Ectodermal cell (in vitro differentiated cells): ENCODE data around the gene ANXA6.

Experiments
- H3K27ac ChIP-seq: 2 replicates; pipeline ENCODE4 v1.7.0; 2013; ENCODE audit warnings: mild to moderate bottlenecking, low read depth, low read length; ENCODE audit not compliant: insufficient read depth, poor library complexity, severe bottlenecking
- H3K27me3 ChIP-seq: 2 replicates; pipeline ENCODE4 v1.7.0; 2013; ENCODE audit warnings: mild to moderate bottlenecking, low read length; ENCODE audit not compliant: insufficient read depth, control insufficient read depth, poor library complexity, severe bottlenecking
- H3K36me3 ChIP-seq: one replicate; pipeline ENCODE4 v1.7.0; 2013; ENCODE audit warnings: low read length; ENCODE audit not compliant: control insufficient read depth, insufficient read depth
- H3K4me1 ChIP-seq: one replicate; pipeline ENCODE4 v1.7.0; 2013; ENCODE audit warnings: low read length; ENCODE audit not compliant: control insufficient read depth, insufficient read depth
- H3K4me3 ChIP-seq: 2 replicates; pipeline ENCODE4 v1.7.0; 2013; ENCODE audit warnings: low read depth, low read length, control low read depth; ENCODE audit not compliant: insufficient read depth
- H3K9me3 ChIP-seq: 2 replicates; pipeline ENCODE4 v1.7.0; 2013; ENCODE audit warnings: mild to moderate bottlenecking, low read length, moderate library complexity; ENCODE audit not compliant: control insufficient read depth
- WGBS, 2 experiments: methylation state at CpG; one replicate each; pipeline ENCODE4 v1.1.7; 2013; ENCODE audit warnings: missing lambda C conversion rate in 2 of 2; 5-methylcytosine and 5-hydroxymethylcytosine counted together

The ANXA6 gene

DNA sequence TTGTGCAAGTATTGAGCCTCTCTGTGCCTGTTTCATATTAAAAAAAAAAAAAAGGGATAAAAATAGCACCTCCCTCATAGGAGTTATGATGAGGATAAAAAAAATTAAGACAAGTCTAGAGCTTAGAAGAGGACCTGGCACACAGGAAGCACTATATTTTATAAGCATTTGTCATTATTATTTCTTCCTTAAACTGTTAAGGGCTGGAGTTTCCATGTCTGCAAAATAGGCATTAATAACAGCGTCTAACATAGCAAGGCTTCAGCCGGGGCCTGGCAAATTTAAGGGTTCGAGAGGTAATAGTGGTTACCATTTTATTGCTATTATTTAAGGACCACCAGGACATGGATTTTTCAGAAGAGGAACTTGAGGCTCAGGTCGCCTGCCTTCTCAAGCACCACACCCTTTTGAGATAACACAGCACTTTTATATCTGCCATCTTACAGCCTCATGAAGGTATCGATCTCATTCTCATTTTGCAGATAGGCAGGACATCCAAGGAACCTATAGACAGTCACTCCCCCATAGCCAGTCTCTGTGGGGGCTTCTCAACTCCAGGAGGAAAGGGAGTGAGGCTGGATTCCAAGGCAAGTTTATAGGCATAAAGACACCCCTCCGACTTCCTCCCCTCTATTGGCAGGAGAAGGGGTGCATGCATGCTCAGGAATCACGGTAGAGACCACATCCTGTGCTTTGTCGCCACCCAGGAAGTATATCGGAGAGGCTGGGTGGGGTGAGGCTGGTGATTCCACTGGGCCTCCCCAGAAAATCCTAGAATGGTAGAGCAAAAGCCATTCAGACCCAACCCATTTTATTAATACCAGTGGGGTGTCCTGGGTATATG lies 2.4 kb downstream of the ANXA6 start:
- peaks cover 34% of the 10 kb centered on the region for H3K4me1 ChIP-seq
- 85 to 87% methylated on average over 9 of the region's 9 CpGs for WGBS, 2 experiments

DNA sequence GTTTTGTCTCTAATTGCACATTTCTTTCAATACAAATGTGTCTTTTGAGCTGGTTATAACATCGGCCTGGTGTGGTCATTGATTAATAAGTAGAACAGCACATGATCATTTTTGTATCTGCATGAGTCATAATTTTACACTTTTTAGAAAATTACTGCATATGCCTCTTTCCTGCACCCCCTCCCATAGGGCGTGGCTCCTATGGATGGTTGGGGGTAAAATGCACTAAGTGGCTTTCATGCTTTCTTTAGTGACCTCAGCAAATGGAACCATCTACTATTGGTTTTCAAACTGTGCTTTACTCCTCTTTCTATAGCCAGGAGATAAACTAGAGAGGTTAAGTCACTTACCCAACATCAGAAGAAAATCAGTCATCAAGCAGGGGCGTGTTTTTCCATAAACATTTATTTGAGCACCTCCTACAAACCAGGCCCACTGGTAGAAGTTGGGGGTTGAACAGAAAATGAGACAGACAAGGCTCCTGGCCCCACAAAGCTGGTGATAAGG lies 3.8 kb downstream of the ANXA6 start:
- Histone ChIP-seq H3K9me3 (no peaks in the 10 kb centered on the region), H3K36me3 (no peaks in the 10 kb centered on the region), H3K27me3 (peaks cover 7% of the 10 kb centered on the region), H3K4me1 (peaks cover 39% of the 10 kb centered on the region), H3K27ac (no peak overlapping the region), H3K4me3 (no peak overlapping the region)
- 90% methylated on average over 3 of the region's 3 CpGs; no CpG with 5 or more reads in 1 of the 2 experiments for WGBS, 2 experiments

More for the DNA sequence above, 2.4 kb downstream of the ANXA6 start:
- H3K4me3 ChIP-seq: no peak overlapping the region
- no peaks in the 10 kb centered on the region for H3K9me3 ChIP-seq
- H3K36me3 ChIP-seq: no peaks in the 10 kb centered on the region
- no peak overlapping the region for H3K27ac ChIP-seq
- peaks cover 7% of the 10 kb centered on the region for H3K27me3 ChIP-seq

DNA sequence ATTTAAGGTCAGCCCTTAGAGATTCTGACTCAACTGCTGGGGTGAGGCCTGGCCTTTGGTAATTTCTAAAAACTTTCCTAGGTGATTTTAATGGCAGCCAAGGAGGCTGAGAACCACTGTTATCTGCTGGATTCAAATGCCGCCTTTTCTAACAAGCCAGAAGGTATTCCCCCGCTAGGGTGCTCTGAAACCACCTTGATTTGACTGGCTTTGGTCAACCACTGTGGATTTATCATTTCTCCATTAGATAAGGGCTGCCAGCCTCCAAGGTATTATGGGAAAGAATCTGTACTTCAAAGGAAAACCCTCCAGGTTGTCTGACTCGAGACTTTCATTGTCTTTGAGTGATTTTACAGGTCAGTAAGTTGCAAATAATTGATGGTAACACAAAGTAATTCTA lies 4.3 kb downstream of the ANXA6 start:
- no peak overlapping the region for H3K27ac ChIP-seq
- H3K27me3 ChIP-seq: peaks cover 2% of the 10 kb centered on the region
- H3K36me3 ChIP-seq: no peaks in the 10 kb centered on the region
- 90 to 96% methylated on average over 2 to 3 of the region's 3 CpGs for whole genome bisulfite sequencing, 2 experiments
- no peak overlapping the region for H3K4me3 ChIP-seq
- no peaks in the 10 kb centered on the region for H3K9me3 ChIP-seq
- peaks cover 36% of the 10 kb centered on the region for H3K4me1 ChIP-seq

DNA sequence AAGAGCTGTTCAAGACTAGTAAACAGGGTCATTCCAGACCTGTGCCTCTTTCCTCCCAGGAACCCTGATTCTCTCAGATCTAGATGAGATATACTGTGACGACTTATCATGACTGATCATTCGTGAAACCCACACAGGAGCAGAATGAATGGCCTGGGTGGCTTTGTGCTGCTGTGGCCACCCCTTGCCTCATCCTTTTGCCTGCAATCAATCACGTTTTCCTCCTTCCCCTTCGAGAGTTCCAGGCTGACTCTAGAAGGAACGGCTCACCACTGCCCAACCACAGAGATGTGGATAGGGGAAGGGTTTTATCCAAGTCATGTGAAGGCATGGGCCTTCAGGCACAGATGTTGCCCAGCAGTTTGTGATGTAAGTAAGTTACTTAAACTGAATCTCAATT lies 5.8 kb downstream of the ANXA6 start:
- 83 to 97% methylated on average over 4 to 5 of the region's 5 CpGs for WGBS, 2 experiments
- Histone ChIP-seq H3K36me3 (no peaks in the 10 kb centered on the region), H3K27me3 (no peaks in the 10 kb centered on the region), H3K9me3 (no peaks in the 10 kb centered on the region), H3K4me3 (no peak overlapping the region), H3K4me1 (peaks cover 29% of the 10 kb centered on the region), H3K27ac (no peak overlapping the region)

DNA sequence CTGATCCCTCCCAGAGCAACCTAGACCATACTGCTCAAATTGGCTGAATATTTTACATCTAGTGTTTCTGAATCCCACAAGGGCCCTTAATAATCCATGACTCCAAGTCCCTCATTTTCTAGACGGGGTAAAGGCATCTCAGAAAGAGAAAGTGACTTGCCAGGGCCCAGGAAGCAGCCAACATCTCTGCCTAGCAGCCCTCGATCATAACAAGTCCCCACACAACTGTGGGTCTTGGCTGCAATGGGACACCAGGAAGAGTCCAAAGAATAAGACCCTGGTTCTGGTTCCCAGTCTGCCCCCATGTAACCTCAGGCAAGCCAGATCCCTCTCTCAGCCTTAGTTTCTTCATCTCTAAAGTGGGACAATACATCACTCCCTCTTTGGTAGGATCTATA lies 6.3 kb downstream of the ANXA6 start:
- H3K27me3 ChIP-seq: no peaks in the 10 kb centered on the region
- no peaks in the 10 kb centered on the region for H3K36me3 ChIP-seq
- no peak overlapping the region for H3K27ac ChIP-seq
- WGBS, 2 experiments: 85 to 87% methylated on average over 2 of the region's 2 CpGs
- H3K4me3 ChIP-seq: no peak overlapping the region
- H3K4me1 ChIP-seq: peaks cover 25% of the 10 kb centered on the region
- no peaks in the 10 kb centered on the region for H3K9me3 ChIP-seq

DNA sequence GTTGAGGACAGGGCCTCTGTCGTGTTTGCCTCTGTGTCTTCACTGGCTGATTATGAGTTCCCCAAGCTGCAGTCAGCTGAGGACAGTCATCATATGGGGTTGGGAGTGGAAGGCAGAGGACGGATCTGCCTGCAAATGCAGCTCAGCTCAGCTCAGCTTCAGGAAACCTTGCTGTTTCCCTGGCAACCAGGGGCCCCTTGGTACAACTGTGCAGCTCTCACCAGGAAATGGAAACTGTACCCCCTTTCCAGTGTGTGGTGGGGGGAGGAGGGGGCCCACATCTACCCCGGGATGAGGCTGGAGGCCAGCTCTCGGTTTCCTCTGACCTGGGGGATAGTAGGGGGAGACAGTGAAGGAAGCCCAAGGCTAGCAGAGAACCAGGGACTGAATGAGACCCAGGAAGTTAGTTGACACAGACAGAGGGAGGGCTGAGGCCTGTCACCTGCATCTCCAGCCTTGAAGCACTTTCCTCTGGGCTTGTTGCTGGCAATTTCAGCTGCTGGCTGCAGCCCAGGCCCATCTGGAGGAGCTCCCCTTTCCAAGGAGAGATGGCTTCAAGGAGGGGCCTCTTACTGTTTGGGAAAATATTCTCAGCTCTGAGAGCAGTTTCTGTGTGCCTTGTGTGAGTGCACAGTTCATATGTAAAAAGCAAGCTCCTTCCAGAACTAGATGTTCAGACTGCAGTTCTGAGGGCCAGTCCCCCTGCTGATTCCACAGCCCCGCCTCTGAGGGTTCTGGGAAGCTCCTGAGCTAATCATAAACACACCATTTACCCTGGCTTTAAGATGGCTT lies 6.9 kb downstream of the ANXA6 start:
- no peaks in the 10 kb centered on the region for H3K27me3 ChIP-seq
- WGBS, 2 experiments: 67 to 72% methylated on average over 5 of the region's 5 CpGs
- H3K4me3 ChIP-seq: no peak overlapping the region
- no peaks in the 10 kb centered on the region for H3K36me3 ChIP-seq
- H3K4me1 ChIP-seq: peaks cover 20% of the 10 kb centered on the region
- H3K9me3 ChIP-seq: no peaks in the 10 kb centered on the region
- H3K27ac ChIP-seq: peak overlapping the region; percentile 22

DNA sequence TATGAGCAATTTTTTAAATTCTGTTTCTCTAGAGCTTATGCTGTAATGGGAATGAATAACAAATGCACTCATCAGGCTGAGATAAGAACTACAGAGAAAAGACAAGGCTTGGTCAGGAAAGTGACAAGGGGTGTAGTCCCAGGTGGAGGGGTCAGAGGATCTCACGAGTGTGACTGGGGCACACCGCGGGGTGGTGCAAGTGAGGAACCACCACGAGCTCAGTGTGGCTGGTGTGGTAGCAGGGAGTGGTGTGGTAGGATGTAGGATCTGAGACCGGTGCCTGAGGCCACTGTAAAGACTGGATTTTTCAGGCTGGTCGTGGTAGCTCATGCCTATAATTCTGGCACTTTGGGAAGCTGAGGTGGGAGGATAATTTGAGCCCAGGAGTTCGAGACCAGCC lies 9.0 kb downstream of the ANXA6 start:
- 87 to 88% methylated on average over 7 of the region's 7 CpGs for WGBS, 2 experiments
- Histone ChIP-seq H3K4me1 (peaks cover 19% of the 10 kb centered on the region), H3K27me3 (no peaks in the 10 kb centered on the region), H3K36me3 (no peaks in the 10 kb centered on the region), H3K27ac (no peak overlapping the region), H3K4me3 (no peak overlapping the region), H3K9me3 (no peaks in the 10 kb centered on the region)

DNA sequence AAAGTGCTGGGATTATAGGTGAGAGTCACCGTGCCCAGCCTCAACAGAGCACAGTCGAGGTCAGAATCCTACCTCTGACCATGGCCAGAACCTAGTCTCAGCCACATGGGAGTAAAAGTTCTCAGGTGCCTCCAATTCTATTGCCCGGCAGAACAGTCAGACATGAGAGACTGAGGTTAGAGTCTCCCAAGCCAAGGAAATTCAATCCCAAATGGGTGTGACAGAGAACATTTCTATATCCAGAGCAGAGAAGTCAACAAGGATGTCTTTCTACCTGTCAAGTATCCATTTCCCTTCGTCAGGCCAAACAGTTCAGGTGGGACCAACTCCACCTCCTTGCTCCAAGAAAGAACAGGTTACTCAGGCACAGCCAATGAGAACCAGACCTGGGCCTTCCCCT lies 10.5 kb downstream of the ANXA6 start:
- Histone ChIP-seq H3K36me3 (no peaks in the 10 kb centered on the region), H3K4me1 (peaks cover 24% of the 10 kb centered on the region), H3K9me3 (no peaks in the 10 kb centered on the region), H3K4me3 (no peak overlapping the region), H3K27ac (no peak overlapping the region), H3K27me3 (no peaks in the 10 kb centered on the region)
- WGBS, 2 experiments: 92 to 96% methylated on average over 4 of the region's 4 CpGs

DNA sequence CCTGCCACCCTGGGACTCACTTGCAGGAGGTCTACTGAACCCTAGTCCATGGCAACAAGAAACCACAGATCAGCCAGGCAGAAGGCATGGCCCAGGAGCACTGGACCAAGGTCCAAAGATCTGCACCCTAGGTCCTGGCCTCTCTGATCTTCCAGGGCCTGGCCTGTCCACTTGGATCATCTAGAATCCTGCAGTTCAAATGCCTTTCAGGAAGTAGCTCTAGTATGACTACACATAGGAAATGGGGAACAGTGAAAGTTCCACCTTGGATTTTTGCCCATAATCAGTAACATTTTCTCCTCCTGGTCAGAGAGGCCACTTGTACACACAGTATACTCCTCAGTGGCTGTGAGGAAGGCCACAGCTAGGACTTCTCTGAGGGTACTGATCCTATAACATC lies 11.5 kb downstream of the ANXA6 start:
- no peaks in the 10 kb centered on the region for H3K9me3 ChIP-seq
- H3K36me3 ChIP-seq: no peaks in the 10 kb centered on the region
- no peak overlapping the region for H3K27ac ChIP-seq
- H3K27me3 ChIP-seq: no peaks in the 10 kb centered on the region
- no peak overlapping the region for H3K4me3 ChIP-seq
- H3K4me1 ChIP-seq: peaks cover 24% of the 10 kb centered on the region

DNA sequence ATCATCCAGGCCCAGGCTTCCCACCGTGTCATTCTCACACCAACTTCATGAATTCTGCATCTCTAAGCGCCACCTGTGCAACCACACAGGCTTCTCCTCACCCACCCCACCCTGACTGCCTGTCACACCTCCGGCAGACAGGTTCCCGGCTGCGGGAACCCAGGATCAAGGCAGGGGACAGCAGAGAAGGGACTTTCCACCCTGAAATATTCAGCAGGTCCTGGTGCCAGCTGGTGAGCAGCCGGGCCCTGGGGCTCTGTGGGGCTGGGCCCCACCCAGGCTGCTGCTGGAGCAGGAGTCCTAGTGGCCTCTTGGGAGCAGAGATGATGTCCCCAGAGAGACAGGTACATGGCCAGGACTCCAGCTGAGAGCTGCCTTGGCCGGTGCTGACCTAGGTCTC lies 12.7 kb downstream of the ANXA6 start:
- H3K27ac ChIP-seq: no peak overlapping the region
- H3K4me3 ChIP-seq: no peak overlapping the region
- H3K4me1 ChIP-seq: peaks cover 12% of the 10 kb centered on the region
- H3K36me3 ChIP-seq: no peaks in the 10 kb centered on the region
- WGBS, 2 experiments: 91 to 93% methylated on average over 7 of the region's 7 CpGs
- H3K27me3 ChIP-seq: no peaks in the 10 kb centered on the region
- H3K9me3 ChIP-seq: no peaks in the 10 kb centered on the region
